Activated T-cell treated with anti-CD3 and anti-CD28 coated beads for 1 hour (primary cell): ENCODE data around the gene PCOLCE2.

ENCODE experiments used
- DNase-seq: peaks from one replicate; pipeline ENCODE4 v3.0.0-alpha.2; 2020; ENCODE audit warnings: low read depth

PCOLCE2 gene

DNA sequence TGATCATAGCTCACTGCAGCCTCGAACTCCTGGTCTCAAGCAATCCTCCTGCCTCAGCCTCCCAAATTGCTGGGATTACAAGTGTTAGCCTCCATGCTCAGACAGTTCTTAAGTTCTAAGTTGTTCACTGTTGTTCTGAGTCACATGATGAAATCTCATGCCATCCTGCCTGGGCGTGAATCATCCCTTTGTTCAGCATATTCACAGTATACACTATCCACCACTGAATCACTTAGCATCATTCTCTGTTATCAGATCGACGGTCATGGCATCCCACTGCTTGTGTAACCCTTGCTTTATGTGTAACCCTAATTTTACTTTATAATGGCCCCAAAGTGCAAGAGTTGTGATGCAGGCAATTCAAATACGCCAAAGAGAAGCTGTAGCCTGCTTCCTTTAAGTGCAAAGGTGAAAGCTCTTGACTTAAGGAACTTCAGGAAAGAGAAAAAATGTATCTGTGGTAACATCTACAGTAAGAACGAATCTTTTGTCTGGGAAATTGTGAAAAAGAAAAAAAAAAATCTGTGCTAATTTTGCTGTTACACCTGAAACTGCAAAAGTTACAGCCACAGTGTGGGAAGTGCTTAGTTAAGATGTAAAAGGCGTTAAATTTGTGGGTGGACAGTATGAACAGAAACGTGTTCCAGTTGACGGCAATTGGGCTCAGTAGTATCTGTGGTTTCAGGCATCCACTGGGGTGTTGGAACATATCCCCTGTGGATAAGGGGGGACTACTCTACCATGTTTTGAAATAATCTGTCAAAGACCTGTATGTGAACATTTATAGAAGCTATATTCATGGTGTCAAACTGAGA, 80.6 kb downstream of the PCOLCE2 start:
- DNase-seq: no peak

DNA sequence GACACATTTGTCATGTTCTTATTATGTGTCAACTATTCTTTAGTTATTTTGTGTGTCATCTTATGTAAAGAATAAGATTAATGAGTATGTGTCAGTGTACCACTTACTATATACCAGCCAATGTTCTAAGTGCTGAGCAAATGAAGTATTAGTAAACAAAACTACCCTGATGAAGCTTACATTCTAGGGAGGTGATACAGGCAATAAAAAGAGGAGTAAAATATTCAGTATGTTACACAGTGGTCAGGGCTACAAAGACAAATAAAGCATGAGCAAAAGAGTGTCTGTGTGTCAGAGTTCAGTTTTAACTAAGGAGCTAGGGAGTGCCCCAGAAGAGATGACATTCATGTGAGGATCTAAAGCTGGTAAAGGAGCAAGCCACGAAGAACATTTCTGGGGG, 86.0 kb downstream of the PCOLCE2 start:
- no peak for DNase-seq

DNA sequence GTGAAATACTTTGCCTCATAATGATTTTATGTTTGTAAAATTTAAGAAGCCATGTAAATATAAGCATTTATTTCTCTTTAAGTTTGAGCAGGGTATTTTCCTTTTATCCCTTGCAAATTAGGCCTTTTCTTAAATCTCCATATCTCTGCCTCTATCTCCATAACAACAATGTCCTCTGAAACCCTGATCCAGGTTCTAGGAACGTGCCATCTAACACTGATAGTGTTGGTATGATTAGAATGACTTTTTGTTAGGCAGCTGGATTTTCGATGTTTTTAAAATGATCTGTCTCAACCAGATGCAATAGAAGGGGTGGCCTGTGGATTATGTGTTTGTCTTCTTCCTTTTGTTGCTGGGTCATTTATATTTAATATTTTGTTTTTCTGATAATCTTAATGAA, 87.1 kb downstream of the PCOLCE2 start:
- DNase-seq: no peak

DNA sequence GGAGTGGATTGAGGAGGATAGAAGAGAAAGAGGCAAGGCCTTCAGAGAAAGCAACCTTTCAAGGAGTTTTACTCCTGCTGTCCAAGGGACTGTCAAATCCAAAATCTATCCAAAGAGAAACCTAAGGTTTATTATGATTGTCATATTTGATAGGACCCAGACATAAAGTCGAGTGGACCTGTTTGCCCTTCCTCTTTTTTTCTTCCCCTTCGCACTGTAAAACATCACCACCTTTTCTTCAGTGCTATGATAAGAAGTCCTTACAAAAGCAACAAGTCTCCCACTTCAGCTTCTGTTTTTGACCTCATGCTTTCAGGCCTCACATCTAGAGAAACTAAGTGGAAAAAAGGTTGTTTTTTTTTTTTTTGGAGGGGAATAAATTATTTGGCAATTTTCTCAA, 92.1 kb downstream of the PCOLCE2 start:
- no peak for DNase-seq

DNA sequence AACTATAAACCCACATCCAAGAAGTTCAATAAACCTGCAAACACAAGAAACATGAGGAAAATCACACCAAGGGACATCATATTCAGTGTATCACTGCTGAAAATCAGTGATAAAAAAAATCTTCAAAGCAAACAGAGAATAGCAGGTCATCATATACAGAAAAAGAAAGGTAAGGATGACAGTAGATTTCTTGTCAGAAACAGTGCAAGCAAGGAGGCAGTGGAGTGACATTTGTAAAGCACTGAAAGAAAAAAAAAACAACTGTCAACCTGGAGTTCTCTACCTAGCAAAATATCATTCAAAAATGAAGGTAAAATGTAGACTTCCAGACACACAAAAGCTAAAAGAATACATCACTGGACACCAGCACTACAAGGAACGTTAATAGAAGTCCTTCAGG, 93.6 kb downstream of the PCOLCE2 start:
- DNase-seq: no peak

DNA sequence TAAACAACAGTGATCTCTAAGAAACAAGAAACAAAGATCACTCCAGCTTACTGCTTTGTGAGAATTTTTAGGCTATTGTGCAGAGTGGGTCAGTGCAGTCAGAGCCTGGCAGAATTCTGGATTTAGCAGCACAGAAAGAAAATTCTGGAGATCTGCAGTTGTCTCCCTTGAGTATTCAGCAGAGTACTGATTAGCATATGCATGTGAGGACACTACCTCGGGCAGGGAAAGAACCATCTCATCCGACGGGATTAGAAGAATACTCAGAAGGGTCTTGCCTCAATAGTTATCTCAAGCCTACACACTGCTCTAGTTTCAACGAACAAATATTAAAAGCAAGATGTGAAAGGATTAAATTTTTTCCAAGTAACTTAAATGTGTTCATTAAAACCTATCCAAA, 94.4 kb downstream of the PCOLCE2 start:
- DNase-seq: no peak

DNA sequence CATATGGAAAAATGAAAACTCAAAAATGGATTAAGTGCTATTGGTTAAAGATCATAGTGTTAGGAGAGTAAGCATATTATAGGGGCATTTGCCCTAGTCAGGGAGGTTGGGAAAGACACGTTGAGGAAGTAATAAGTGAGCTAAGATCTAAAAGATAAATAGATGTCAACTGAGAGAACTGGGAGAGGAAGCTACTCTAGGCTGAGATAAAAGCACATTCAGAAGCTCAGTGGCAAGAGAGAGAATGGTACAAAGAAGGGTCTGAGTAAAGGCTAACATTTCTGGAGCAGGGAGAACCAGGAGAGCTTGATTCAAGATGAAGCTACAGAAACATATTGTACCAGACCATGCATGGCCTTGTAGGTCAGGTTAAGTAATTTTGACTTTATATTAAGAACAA, 101.2 kb downstream of the PCOLCE2 start:
- DNase-seq: no peak

DNA sequence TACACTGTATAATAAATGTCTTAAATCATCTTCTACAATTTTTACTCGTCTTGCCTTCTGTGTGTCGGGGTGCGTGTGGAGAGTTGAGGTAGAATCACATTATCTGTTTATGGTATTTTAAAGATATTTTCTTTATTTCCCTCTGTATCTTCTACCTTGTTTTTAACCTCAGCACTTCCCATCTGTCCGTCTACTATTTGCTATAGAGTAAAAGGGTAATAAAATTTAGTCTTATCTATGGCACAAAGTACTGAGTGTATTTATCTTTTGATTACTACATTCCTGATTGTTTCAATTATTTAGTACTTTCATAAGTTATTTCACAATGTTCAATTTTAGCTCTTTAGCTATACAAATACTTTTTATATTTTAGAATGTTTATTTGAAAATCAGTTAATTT, 102.9 kb downstream of the PCOLCE2 start:
- no peak for DNase-seq

DNA sequence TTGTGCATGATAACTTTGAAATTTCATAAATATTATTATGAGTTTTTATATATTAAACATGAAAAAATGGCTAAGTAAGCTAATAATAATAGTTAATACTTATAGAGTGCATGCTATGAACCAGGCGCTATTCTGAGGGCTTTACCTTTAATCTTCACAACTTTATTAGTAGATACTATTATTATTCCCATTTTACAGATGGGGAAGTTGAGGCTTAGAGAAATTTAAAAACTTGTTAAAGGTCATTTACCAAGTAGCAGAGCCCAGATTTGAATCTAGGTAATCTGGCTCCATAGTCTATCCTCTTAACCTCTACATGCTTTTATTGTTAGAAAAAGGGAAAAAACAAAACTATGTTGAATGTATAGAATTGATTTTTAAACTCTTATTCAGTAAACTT, 104.7 kb downstream of the PCOLCE2 start:
- DNase-seq: no peak

DNA sequence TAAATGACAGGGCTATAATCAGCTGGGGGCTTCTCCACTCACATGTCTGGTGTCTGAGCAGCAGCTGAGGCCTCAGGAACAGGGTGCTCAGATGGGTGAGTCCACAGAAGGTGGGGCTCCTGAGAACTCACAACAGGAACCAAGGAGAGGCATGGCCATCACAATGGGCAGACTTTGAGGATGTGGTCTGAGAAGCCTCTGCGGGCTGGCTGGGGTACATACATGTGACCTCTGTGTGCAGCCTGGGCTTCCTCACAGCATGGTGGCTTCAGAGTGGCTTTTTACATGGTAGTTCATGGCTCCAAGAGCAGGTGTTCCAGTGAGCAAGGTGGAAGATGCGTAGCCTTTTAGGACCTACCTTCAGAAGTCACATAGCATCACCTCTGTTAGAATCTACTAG, 106.3 kb downstream of the PCOLCE2 start:
- DNase-seq: no peak

DNA sequence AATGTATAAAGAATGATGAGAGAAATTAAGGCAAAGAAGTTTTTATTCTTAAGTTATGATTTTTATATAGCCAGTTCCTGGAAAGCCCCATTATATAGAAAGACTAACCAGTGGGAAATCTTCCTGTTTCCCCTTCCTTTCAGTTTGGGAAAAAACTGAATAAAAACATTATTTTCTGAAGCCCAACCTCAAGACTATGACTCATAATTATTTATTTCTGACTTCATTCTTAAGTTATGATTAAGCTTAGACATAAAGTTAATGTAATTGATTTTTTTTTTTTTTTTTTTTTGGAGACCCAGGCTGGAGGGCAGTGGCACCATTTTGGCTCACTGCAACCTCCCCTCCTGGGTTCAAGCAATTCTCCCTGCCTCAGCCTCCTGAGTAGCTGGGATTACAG, 109.3 kb downstream of the PCOLCE2 start:
- no peak for DNase-seq

DNA sequence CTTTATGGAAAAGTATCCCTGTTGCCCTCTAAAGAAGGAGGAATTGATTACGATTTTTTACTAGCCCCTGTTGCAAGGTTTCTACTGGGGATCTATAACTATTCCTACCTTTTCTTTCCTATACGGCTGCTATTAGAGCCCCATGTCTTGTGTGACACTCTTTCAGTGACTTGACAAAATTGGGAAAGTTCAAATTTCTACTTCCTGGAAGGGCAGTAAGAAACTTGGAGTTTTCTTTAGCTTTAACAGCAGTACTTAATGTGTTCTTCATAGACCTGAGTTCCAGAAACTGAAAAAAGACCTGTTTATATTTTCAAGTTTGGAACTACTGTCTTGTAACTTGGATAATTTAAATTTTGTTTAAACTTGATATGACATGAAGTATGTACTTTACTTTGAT, 110.3 kb downstream of the PCOLCE2 start:
- DNase-seq: no peak

DNA sequence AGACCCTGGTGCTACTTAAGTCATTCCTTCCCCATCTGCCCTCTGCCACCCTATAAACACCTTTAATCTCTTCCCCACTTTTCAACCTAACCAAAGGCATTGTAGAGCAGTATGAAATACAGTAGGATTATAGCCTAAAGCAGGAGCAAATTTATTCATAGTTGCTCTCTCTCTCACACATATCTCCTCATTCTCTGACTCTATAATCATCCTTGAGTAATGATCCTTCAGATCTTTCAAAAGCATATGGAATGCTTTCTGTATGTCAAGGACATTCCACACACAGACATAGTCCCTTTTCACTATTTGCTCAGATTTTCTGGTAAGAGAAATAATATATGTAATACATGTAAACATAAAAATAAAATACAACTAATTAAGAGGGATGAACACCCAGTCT, 111.0 kb downstream of the PCOLCE2 start:
- DNase-seq: no peak

DNA sequence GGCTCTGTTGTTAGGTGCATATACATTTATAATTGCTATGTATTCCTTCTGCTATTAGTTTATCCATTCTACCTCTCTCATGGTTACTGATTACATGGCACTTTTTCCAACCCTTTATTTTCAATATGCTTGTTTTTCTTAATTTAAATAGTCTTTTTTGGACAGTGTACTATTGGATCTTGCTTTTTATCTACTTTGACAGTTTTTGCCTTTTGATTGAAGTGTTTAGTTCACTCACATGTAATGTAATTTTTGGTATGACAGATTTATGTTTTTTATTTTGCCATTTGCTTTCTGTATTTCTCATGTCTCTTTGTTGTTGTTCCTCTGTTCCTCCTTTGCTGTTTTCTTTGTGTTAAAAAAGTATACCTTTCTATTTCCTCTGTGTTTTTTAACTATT, 120.5 kb downstream of the PCOLCE2 start:
- no peak for DNase-seq
